Measurements from ENCODE around the gene NAGLU.

NAGLU gene

GRCh38 chr17:42547001-42547461 lies 11.0 kb downstream of the NAGLU start:
- TF ChIP-seq, protein P1, sequence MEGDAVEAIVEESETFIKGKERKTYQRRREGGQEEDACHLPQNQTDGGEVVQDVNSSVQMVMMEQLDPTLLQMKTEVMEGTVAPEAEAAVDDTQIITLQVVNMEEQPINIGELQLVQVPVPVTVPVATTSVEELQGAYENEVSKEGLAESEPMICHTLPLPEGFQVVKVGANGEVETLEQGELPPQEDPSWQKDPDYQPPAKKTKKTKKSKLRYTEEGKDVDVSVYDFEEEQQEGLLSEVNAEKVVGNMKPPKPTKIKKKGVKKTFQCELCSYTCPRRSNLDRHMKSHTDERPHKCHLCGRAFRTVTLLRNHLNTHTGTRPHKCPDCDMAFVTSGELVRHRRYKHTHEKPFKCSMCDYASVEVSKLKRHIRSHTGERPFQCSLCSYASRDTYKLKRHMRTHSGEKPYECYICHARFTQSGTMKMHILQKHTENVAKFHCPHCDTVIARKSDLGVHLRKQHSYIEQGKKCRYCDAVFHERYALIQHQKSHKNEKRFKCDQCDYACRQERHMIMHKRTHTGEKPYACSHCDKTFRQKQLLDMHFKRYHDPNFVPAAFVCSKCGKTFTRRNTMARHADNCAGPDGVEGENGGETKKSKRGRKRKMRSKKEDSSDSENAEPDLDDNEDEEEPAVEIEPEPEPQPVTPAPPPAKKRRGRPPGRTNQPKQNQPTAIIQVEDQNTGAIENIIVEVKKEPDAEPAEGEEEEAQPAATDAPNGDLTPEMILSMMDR (conservative IDR thresholded peaks at IDR 0.05), result no peak
- no peak for TF ChIP-seq ZFX (IDR thresholded peaks at IDR 0.05)
- no peak overlapping the region for H3K27ac ChIP-seq

DNA sequence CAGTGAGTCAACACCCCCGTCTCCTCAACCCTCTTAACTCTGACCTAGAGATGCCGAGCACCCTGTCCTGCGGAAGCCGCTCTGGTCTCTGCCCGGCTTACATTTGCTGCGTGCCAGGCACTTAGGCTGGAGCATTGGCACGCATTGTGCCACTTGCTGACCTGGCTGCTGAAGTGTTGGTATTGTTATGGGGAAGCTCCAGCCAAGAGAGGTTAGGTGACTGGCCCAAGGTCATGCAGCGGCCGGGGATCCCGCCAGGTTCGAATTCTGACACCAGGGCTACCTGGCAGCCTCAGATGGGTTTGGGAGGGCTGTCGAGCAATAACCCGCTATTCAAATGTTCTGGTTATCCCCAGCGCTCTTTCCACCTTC lies 11.6 kb downstream of the NAGLU start:
- TF ChIP-seq, protein P1 (conservative IDR thresholded peaks at IDR 0.05), result no peak
- TF ChIP-seq ZFX (IDR thresholded peaks at IDR 0.05), result no peak

DNA sequence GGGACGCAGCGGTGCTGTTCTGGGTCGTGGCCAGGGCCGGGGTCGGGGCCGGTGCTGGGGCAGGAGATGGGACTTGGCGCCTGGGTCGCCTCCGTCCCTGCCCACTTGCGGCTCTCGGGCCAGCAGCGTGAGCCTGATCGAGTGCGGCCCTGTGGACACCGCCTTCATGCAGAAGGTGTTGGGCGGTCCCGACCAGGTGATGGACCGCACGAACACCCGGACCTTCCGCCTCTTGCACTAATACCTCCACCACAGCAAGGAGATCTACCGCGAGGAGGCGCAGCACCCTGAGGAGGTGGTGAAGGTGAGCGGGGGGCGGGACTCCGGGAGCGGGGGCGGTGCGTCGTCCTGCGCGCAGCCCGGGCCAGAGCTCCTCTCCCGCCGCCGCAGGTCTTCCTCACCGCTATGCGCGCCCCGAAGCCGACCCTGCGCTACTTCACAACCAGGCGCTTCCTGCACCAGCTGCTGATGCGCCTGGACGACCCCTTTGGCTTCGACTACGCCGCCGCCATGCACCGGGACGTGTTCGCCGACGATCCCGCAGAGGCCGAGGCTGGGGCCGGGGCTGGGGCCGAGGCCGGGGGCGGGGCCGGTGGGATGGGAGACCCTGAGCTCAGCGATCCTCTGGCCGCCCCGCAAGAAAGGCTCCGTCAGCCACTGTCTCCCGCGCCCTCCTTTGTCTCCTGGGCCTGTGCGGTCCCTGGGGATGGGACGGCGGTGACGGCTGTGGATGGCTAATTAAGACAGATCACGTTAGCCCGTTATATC lies 12.2 kb downstream of the NAGLU start:
- H3K27ac ChIP-seq, result no peak overlapping the region

More for the DNA sequence above, 11.6 kb downstream of the NAGLU start:
- no peak overlapping the region for H3K27ac ChIP-seq

GRCh38 chr17:42548993-42549755 lies 13.1 kb downstream of the NAGLU start:
- TF ChIP-seq ZFX (IDR thresholded peaks at IDR 0.05), result no peak
- TF ChIP-seq, protein P1 (conservative IDR thresholded peaks at IDR 0.05), result no peak

More for the DNA sequence above, 12.2 kb downstream of the NAGLU start:
- TF ChIP-seq, protein P1 (conservative IDR thresholded peaks at IDR 0.05), result no peak

GRCh38 chr17:42552736-42553135 lies 16.7 kb downstream of the NAGLU start, which contains the start of gene HSD17B1:
Gene HSD17B1 (plus strand): TSS chr17:42552923. CDS start chr17:42552934, 11 bp downstream.
- peak within 1 kb of the TSS; percentile 95 for H3K27ac ChIP-seq

More at GRCh38 chr17:42548993-42549755, 13.1 kb downstream of the NAGLU start:
- no peak overlapping the region for H3K27ac ChIP-seq

GRCh38 chr17:42553161-42553818 lies 17.2 kb downstream of the NAGLU start:
- TF ChIP-seq ZFX (IDR thresholded peaks at IDR 0.05), result no peak
- TF ChIP-seq, protein P1 (conservative IDR thresholded peaks at IDR 0.05), result no peak
- H3K27ac ChIP-seq, result peak overlapping the region; percentile 95

DNA sequence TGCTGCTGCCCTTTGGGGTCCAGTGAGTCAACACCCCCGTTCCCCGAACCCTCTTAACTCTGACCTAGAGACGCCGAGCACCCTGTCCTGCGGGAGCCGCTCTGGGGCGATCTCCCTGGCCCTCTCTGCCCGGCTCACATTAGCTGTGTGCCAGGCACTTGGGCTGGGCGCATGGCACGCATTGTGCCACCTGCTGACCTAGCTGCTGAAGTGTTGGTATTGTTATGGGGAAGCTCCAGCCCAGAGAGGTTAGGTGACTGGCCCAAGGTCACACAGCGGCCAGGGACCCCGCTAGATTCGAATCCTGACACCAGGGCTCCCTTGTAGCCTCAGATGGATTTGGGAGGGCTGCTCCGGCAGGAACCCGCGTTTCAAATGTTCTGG lies 17.8 kb downstream of the NAGLU start:
- peak overlapping the region; percentile 95 for H3K27ac ChIP-seq
- TF ChIP-seq, protein P1 (conservative IDR thresholded peaks at IDR 0.05), result no peak; the same call in 1 of the 2 replicates
- no peak for TF ChIP-seq ZFX (IDR thresholded peaks at IDR 0.05)

Measured in C4-2B (cell line).